ENCODE measurements around the gene PPP1R12B. TPM values are rescaled to one million over a fixed set of nuclear protein-coding genes. Genes with fewer than 3 reads are reported as not detected.
"Not testable (repeated sequence)": the region's sequence is repeated elsewhere in the genome, so short reads cannot be mapped to it uniquely, and the experiment has no call there.

PPP1R12B gene
- total RNA-seq, 2 experiments from 2014 or later: 19.1 to 23.5 TPM

GRCh38 chr1:202452508-202452907 lies 104.0 kb downstream of the PPP1R12B start:
- H3K79me2 ChIP-seq (ENCODE audit: insufficient read depth, low read depth, low read length): no peaks in the 10 kb centered on the region
- H3K4me1 ChIP-seq (ENCODE audit: insufficient read depth, low read length, poor library complexity, severe bottlenecking): peaks cover 3% of the 10 kb centered on the region
- intact Hi-C loops (cut with micrococcal nuclease; ENCODE audit: unreplicated experiment): no loop called here
- peaks cover 5% of the 10 kb centered on the region for H3K36me3 ChIP-seq (ENCODE audit: insufficient read depth, low read length)
- no peak overlapping the region for H3K4me2 ChIP-seq (ENCODE audit: low read length)
- no peak overlapping the region for H2AFZ ChIP-seq (ENCODE audit: low read length)
- no peaks in the 10 kb centered on the region for H4K20me1 ChIP-seq (ENCODE audit: insufficient read depth, low read length)
- no peak overlapping the region for H3K27ac ChIP-seq (ENCODE audit: low read depth, low read length, poor library complexity, severe bottlenecking)
- POLR2A ChIA-PET: no interaction called here
- no peak for DNase-seq (ENCODE audit: low spot score)
- no peaks in the 10 kb centered on the region for H3K9me3 ChIP-seq (ENCODE audit: low read length)
- H3K4me3 ChIP-seq (ENCODE audit: low read depth, low read length, poor library complexity, severe bottlenecking): no peak overlapping the region
- BruUV-seq (replicated peaks): no TSS peak
- TF ChIP-seq EZH2phosphoT487 (IDR thresholded peaks at IDR 0.05; ENCODE audit: borderline replicate concordance, low read depth, low read length) (no peak), CTCF (conservative IDR thresholded peaks at IDR 0.05; ENCODE audit: low read length) (no peak)
- CTCF ChIA-PET (ENCODE audit: unreplicated experiment): no interaction called here
- no peaks in the 10 kb centered on the region for H3K9me2 ChIP-seq (ENCODE audit: insufficient read depth, low read length)

GRCh38 chr1:202456372-202457169 lies 108.1 kb downstream of the PPP1R12B start:
- H3K9me3 ChIP-seq (ENCODE audit: low read length); H2AFZ ChIP-seq (ENCODE audit: low read length); H3K4me1 ChIP-seq (ENCODE audit: insufficient read depth, low read length, poor library complexity, severe bottlenecking); H4K20me1 ChIP-seq (ENCODE audit: insufficient read depth, low read length); H3K9me2 ChIP-seq (ENCODE audit: insufficient read depth, low read length); CTCF ChIA-PET (ENCODE audit: unreplicated experiment); H3K36me3 ChIP-seq (ENCODE audit: insufficient read depth, low read length); BruUV-seq (replicated peaks); H3K27ac ChIP-seq (ENCODE audit: low read depth, low read length, poor library complexity, severe bottlenecking); H3K4me2 ChIP-seq (ENCODE audit: low read length); intact Hi-C loops (cut with micrococcal nuclease; ENCODE audit: unreplicated experiment); H3K4me3 ChIP-seq (ENCODE audit: low read depth, low read length, poor library complexity, severe bottlenecking); H3K79me2 ChIP-seq (ENCODE audit: insufficient read depth, low read depth, low read length); POLR2A ChIA-PET; DNase-seq (ENCODE audit: low spot score): not testable (repeated sequence)

- H2AFZ ChIP-seq (ENCODE audit: low read length); H3K79me2 ChIP-seq (ENCODE audit: insufficient read depth, low read depth, low read length); CTCF ChIA-PET (ENCODE audit: unreplicated experiment); H3K4me3 ChIP-seq (ENCODE audit: low read depth, low read length, poor library complexity, severe bottlenecking); H4K20me1 ChIP-seq (ENCODE audit: insufficient read depth, low read length); BruUV-seq (replicated peaks); intact Hi-C loops (cut with micrococcal nuclease; ENCODE audit: unreplicated experiment); H3K9me2 ChIP-seq (ENCODE audit: insufficient read depth, low read length); H3K9me3 ChIP-seq (ENCODE audit: low read length); DNase-seq (ENCODE audit: low spot score); H3K27ac ChIP-seq (ENCODE audit: low read depth, low read length, poor library complexity, severe bottlenecking); H3K4me2 ChIP-seq (ENCODE audit: low read length); H3K36me3 ChIP-seq (ENCODE audit: insufficient read depth, low read length); H3K4me1 ChIP-seq (ENCODE audit: insufficient read depth, low read length, poor library complexity, severe bottlenecking): not testable (repeated sequence)
- POLR2A ChIA-PET: interaction anchor here (0.6 kb wide), 1 partner anchor 48 kb away, joined by 5 read pairs; no protein-coding TSS in a partner anchor
Measured at GRCh38 chr1:202458651-202459050, 110.2 kb downstream of the PPP1R12B start.

- H3K36me3 ChIP-seq (ENCODE audit: insufficient read depth, low read length); H3K79me2 ChIP-seq (ENCODE audit: insufficient read depth, low read depth, low read length); H3K4me2 ChIP-seq (ENCODE audit: low read length); H3K4me3 ChIP-seq (ENCODE audit: low read depth, low read length, poor library complexity, severe bottlenecking); H2AFZ ChIP-seq (ENCODE audit: low read length); H3K9me3 ChIP-seq (ENCODE audit: low read length); H4K20me1 ChIP-seq (ENCODE audit: insufficient read depth, low read length); H3K4me1 ChIP-seq (ENCODE audit: insufficient read depth, low read length, poor library complexity, severe bottlenecking); DNase-seq (ENCODE audit: low spot score); CTCF ChIA-PET (ENCODE audit: unreplicated experiment); H3K9me2 ChIP-seq (ENCODE audit: insufficient read depth, low read length); H3K27ac ChIP-seq (ENCODE audit: low read depth, low read length, poor library complexity, severe bottlenecking); BruUV-seq (replicated peaks): not testable (repeated sequence)
- POLR2A ChIA-PET: interaction anchor here (0.7 kb wide), 1 partner anchor 121 kb away, joined by 9 read pairs; no protein-coding TSS in a partner anchor
- intact Hi-C loops (cut with micrococcal nuclease; ENCODE audit: unreplicated experiment): loop anchor here (5.0 kb wide), 1 partner anchor 113 kb away; no protein-coding TSS in a partner anchor
Measured at GRCh38 chr1:202459470-202460142, 111.1 kb downstream of the PPP1R12B start.

GRCh38 chr1:202460143-202460495 lies 111.6 kb downstream of the PPP1R12B start:
- POLR2A ChIA-PET: interaction anchor here (0.7 kb wide), 1 partner anchor 120 kb away, joined by 9 read pairs; no protein-coding TSS in a partner anchor
- CTCF ChIA-PET (ENCODE audit: unreplicated experiment): not testable (repeated sequence)
- intact Hi-C loops (cut with micrococcal nuclease; ENCODE audit: unreplicated experiment): loop anchor here (5.0 kb wide), 1 partner anchor 112 kb away; no protein-coding TSS in a partner anchor

More at GRCh38 chr1:202460143-202460495, 111.6 kb downstream of the PPP1R12B start:
- not testable (repeated sequence) for H3K4me1 ChIP-seq (ENCODE audit: insufficient read depth, low read length, poor library complexity, severe bottlenecking); H4K20me1 ChIP-seq (ENCODE audit: insufficient read depth, low read length); H3K9me2 ChIP-seq (ENCODE audit: insufficient read depth, low read length); H3K79me2 ChIP-seq (ENCODE audit: insufficient read depth, low read depth, low read length); H3K36me3 ChIP-seq (ENCODE audit: insufficient read depth, low read length); BruUV-seq (replicated peaks); H3K4me2 ChIP-seq (ENCODE audit: low read length); H3K4me3 ChIP-seq (ENCODE audit: low read depth, low read length, poor library complexity, severe bottlenecking); H3K27ac ChIP-seq (ENCODE audit: low read depth, low read length, poor library complexity, severe bottlenecking); DNase-seq (ENCODE audit: low spot score); H2AFZ ChIP-seq (ENCODE audit: low read length); H3K9me3 ChIP-seq (ENCODE audit: low read length)

All from OCI-LY7 (cell line).